Measurements from ENCODE around the gene HSCB.
"Not testable (repeated sequence)": the region's sequence is repeated elsewhere in the genome, so short reads cannot be mapped to it uniquely, and the experiment has no call there.

Gene HSCB

GRCh38 chr22:28741785-28742561 is at the start of gene HSCB, which contains the start of gene CHEK2:
Gene HSCB (plus strand): TSS chr22:28742039. CDS start chr22:28742096, 57 bp downstream.
Gene CHEK2 (minus strand): TSS chr22:28741820. CDS start chr22:28734721, 7,099 bp downstream.
- DNase-seq (ENCODE audit: low spot score): peak; percentile 99

DNA sequence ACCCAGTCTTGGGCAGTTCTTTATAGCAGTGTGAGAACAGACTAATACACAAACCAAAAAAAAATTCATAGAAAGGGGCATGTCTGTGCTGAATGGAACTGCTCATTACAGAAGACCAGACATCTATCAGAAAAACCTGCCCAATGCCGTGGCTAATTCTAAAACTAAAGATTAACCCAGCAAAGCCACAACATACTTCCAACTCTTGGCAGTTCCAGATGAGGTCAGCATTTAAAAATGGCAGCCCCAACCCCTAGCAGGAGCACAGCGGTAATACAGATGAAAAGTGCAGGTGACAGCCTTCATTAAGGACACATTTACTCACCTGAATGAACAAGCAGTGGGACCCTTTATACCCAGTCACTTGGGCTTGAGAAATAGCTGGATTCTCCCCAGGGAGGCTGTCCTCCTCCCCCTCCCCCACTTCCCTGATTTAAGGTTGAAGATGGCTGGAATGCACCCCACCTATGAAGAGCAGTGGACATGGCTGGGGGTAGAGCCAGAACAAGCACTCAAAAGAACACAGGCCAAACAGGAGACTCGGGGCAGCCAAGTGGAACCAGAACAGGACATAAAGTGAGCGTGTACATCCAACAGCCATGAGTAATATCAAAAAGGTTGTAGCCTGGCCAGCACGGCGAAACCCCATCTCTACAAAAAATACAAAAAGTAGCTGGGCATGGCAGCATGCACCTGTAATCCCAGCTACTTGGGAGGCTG is 48.6 kb upstream of the HSCB start:
- DNase-seq (ENCODE audit: low spot score): not testable (repeated sequence)

DNA sequence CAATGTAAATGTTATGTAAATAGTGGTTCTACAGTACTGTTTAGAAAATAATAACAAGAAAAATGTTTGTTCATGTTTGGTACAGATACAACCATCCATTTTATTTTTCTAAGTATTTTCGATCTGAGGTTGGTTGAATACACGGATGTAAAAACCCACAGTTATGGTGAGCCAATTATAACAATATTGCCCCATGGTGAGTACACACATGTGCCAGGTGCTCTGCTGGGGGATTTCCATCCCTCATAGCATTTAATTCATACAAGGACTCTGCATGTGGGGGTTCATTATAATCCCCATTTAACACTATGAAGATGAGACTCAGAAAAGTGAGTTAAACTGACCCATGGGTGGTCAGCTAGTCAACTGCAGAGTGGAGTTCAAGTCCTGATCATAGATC is 38.9 kb upstream of the HSCB start:
- peak; percentile 65 for DNase-seq (ENCODE audit: low spot score)

DNA sequence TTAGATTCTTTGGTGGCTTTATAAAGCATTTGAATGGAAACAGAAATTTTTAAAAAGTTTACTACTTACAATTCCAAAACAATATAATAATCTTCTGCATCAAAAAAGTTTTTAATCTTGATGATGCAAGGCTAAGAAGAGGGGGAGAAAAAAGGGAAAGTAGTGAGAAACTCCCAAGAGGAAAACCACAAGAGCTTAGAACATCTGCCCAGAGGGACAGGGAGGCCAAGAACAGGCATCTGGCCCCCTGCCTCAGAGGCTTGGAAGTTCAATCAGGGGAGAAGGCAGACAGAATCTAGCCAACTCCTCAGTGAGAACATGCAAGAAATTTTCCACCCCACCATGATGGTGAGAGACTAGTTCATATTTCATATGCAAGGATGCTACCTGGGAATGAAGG is 38.4 kb upstream of the HSCB start:
- DNase-seq (ENCODE audit: low spot score): peak; percentile 28

DNA sequence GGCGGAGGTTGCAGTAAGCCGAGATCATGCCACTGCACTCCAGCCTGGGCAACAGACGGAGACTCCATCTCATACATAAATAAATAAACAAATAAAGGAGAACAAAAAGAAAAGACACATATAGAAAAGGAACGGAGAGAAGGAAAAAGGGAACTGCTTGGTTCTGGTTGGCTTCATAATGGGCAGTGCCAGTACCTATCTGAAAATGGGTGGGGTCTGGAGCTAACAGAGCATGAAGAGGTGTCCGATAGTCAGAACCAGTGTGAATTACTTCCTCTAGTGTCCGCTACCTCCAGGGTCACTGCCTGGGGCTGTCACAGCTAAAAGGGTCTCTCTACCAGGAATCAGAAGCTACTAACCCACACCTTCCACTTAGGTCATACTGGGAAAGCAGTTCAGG is 35.0 kb upstream of the HSCB start:
- DNase-seq (ENCODE audit: low spot score): peak; percentile 37

GRCh38 chr22:28710107-28710506 is 31.7 kb upstream of the HSCB start:
- DNase-seq (ENCODE audit: low spot score): no peak

GRCh38 chr22:28710576-28711191 is 31.2 kb upstream of the HSCB start:
- DNase-seq (ENCODE audit: low spot score): no peak

DNA sequence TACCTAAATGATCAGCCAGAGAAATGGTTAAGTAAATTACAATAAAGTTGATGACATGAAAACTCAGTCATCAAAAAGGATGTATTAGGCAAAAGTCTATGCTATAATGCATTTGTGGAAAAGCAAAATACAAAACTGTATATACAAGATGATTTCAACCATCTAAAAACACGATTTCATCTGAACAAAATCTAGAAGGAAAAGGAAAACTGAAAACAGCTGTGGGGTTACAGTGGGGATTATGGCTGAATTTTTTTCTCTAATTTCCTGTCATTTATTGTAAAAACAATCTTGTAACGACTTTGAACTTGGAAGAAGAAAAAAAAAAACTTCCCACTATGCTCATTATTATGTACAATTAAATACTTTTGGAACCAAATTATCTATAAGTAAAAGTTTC is 30.5 kb upstream of the HSCB start:
- DNase-seq (ENCODE audit: low spot score): no peak

DNA sequence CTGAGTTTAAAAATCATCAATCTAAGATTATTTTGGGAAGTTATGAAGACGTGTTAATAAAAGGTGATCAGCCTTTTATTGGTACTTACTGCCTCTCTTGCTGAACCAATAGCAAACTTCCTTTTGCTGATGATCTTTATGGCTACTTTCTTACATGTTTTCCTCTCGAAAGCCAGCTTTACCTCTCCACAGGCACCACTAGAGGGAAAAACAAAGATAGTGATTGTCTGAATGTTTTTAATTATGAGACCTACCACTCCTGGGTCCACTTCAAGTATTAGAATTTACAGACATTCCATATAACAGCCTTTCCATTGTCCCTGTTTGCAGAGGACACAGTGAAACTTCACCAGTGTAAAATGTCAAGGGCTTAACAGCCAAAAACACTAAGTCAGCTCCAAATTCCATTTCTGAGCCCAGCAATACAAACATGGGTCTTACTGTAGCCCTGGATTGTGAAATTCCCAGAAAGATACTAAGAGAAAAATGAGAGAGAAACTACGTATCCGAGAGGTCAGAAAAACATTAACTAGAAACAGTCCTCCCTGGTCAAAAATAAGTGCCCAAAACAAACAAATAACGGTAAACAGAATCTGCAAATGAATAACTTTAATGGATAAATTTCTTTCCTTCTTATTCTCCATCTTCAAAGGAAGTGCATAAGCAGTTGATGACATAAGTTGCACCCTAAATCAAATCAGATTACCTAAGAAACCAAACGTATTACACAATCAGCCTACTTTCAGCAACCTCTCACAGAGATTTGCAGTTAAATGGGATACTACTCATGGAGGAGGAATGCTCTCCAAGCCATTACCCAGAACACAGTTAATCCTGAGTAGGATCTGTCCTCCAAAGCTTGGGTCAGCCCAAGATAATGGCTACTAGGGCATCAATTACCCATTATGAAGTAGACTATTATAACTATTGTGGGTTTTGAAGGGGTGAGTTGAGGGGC is 29.7 kb upstream of the HSCB start:
- no peak for DNase-seq (ENCODE audit: low spot score)

GRCh38 chr22:28714043-28714628 is 27.7 kb upstream of the HSCB start:
- no peak for DNase-seq (ENCODE audit: low spot score)

GRCh38 chr22:28715611-28716010 is 26.2 kb upstream of the HSCB start:
- no peak for DNase-seq (ENCODE audit: low spot score)

DNA sequence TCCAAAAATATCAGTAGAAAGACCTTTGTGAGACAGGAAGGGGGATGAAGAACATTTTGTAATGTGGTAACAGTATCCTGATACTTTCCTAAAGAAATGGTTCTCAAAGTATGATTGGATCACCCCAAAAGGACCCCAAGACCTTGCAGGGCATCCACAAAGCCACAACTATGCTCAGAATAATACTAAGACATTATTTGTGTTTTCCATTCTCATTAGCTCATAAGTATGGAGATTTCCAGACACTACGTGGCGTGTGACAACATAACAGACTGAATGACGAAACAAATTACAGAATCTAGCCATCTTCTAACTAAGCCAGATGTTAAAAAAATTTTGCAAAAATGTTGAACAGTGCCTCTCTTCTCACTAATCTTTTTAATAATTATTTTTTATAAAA is 25.2 kb upstream of the HSCB start:
- DNase-seq (ENCODE audit: low spot score): no peak

GRCh38 chr22:28718044-28718443 is 23.8 kb upstream of the HSCB start:
- peak; percentile 13 for DNase-seq (ENCODE audit: low spot score)

GRCh38 chr22:28728002-28728401 is 13.8 kb upstream of the HSCB start:
- no peak for DNase-seq (ENCODE audit: low spot score)

DNA sequence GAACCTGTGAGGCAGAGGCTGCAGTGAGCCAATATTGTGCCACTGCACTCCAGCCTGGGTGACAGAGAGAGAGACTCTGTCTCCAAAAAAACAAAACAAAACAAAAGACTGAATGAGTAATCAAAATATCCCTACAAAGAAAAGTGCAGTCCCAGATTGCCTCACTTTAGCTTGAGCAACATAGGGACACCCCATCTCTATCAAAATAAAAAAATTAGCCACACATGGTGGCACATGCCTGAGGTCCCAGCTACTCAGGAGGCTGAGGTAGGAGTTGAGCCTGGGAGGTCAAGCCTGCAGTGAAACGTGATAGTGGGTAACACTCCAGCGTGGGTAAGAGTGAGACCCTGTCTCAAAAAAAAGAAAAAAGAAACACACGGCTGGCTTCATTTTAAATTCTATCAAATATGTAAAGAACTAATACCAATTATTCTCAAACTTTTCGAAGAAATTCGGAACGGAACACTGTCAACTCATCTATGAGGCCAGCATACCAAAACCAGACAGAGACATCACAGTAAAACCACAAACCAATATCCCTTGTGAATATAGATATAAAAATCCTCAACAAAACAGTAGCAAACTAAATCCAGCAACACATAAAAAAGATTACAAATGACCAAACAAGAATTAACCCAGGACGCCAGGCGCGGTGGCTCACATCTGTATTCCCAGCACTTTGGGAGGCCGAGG is 13.1 kb upstream of the HSCB start:
- no peak for DNase-seq (ENCODE audit: low spot score)

DNA sequence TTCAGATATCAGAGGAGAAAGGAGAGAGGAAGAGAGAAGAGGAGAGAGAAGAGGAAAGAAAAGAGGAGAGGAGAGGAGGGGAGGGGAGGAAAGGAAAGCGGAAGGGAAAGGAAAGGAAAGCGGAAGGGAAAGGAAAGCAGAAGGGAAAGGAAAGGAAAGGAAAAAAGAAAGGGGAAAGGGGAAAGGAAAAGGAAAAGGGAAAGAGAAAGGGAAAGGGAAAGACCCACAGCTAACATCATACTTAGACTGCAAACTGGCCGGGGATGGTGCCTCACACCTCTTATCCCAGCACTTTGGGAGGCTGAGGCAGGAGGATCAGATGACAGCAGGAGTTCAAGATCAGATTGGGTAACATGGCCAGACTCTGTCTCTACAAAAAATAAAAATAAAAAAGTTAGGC is 11.7 kb upstream of the HSCB start:
- no peak for DNase-seq (ENCODE audit: low spot score)

DNA sequence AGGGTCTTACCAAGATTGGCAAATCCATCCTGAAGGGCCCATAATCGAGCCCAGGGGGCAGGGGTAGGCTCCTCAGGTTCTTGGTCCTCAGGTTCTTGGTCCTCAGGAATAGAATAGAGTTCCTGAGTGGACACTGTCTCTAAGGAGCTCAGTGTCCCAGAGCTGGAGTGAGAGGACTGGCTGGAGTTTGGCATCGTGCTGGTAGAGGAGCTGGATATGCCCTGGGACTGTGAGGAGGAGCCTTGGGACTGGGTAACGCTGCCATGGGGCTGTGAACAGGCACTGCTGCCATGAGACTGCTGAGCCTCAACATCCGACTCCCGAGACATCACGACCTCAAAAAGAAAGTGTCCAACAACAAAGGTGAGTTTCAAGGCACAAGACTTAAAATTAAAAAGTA is 7.4 kb upstream of the HSCB start:
- DNase-seq (ENCODE audit: low spot score): no peak

GRCh38 chr22:28736301-28737155 is 5.3 kb upstream of the HSCB start:
- DNase-seq (ENCODE audit: low spot score): no peak

DNA sequence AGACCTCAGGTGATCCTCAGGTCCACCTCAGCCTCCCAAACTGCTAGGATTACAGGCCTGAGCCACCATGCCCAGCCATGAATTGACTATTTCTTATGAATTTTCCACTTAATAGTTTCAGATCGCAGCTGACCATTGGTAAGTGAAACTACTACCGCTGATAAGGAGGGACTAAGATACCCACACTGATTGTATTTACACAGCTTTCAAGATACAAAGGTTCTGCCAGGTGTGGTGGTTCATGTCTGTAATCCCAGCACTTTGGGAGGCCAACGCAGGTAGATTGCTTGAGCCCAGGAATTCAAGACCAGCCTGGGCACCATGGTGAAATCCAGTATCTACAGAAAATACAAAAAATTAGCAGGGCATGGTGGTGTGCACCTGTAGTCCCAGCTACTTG is 4.1 kb upstream of the HSCB start:
- no peak for DNase-seq (ENCODE audit: low spot score)

DNA sequence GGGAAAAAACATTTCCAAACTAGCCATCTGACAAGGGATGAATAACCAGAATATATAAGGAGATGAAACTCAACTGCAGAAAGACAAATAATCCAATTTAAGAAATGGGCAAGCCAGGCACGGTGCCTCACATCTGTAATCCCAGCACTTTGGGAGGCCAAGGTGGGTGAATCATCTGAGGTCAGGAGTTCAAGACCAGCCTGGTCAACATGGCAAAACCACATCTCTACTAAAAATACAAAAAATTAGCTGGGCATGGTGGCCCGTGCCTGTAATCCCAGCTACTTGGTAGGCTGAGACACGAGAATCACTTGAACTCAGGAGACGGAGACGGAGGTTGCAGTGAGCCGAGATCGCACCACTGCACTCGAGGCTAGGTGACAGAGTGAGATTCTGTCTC is 3.0 kb upstream of the HSCB start:
- not testable (repeated sequence) for DNase-seq (ENCODE audit: low spot score)

Measured in NAMALWA (cell line).